Measurements from ENCODE around the gene DCDC2B. TPM values are rescaled to one million over a fixed set of nuclear protein-coding genes. Genes with fewer than 3 reads are reported as not detected.
"Not testable (repeated sequence)": the region's sequence is repeated elsewhere in the genome, so short reads cannot be mapped to it uniquely, and the experiment has no call there.

Gene DCDC2B
- not detected in 2 replicates for total RNA-seq

DNA sequence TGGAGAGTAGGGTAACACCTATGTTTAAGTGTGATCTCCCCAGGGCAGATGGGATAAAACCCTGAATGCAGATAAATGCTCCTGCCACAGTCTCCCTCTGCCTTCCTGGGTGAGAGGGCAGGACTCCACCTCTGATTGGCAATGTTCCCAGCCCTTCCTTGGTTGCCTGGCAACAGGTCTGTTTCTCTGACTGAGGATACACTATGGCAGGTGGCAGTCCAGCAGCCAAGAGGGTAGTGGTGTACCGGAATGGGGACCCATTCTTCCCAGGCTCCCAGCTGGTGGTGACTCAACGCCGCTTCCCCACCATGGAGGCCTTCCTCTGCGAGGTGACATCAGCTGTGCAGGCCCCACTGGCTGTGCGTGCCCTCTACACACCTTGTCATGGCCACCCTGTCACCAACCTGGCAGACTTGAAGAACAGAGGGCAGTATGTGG is at the start of gene DCDC2B:
TSS of gene DCDC2B (plus strand) at position 199 of the 438 bp plus-strand sequence. CDS start at position 204, 5 bp downstream.
- no peak for TF ChIP-seq CTCF (IDR thresholded peaks at IDR 0.05)
- Mint-ChIP-seq H3K4me1 (peaks cover 56% of the 10 kb centered on the region), H3K27ac (peak within 1 kb of the TSS; percentile 24), H3K9me3 (no peaks in the 10 kb centered on the region), H3K27me3 (no peaks in the 10 kb centered on the region), H3K4me3 (peak within 1 kb of the TSS; percentile 35), H3K36me3 (ENCODE audit: low read depth) (peaks cover 11% of the 10 kb centered on the region)
- ATAC-seq (ENCODE audit: low read depth) (peak; percentile 9), DNase-seq (no peak)
- intact Hi-C loops (cut with micrococcal nuclease) = loop anchor here (1.0 kb wide), 1 partner anchor 13 kb away; the partner anchor contains the start of genes EIF3I and TMEM234
- CTCF ChIA-PET = interaction anchor here (0.7 kb wide), 1 partner anchor 12 kb away, joined by 4 read pairs; no protein-coding TSS in a partner anchor
- POLR2A ChIA-PET = interaction anchor here (1.5 to 4.6 kb wide), 2 partner anchors 12 to 136 kb away, joined by 8 to 18 read pairs; partner anchors contain the start of genes EIF3I, TMEM234 and TMEM39B

- Mint-ChIP-seq H3K4me1 (no peaks in the 10 kb centered on the region), H3K4me3 (no peak overlapping the region), H3K9me3 (no peaks in the 10 kb centered on the region), H3K36me3 (ENCODE audit: low read depth) (peaks cover 88% of the 10 kb centered on the region), H3K27ac (no peak overlapping the region), H3K27me3 (no peaks in the 10 kb centered on the region)
- no peak for TF ChIP-seq CTCF (IDR thresholded peaks at IDR 0.05)
- ChIA-PET POLR2A (no interaction called here), CTCF (no interaction called here)
- intact Hi-C loops (cut with micrococcal nuclease) = no loop called here
- ATAC-seq (ENCODE audit: low read depth) (no peak), DNase-seq (no peak)
Observed at GRCh38 chr1:32159189-32159588, 49.7 kb upstream of the DCDC2B start.

GRCh38 chr1:32163405-32163804 is 45.5 kb upstream of the DCDC2B start:
- Mint-ChIP-seq H3K9me3 (no peaks in the 10 kb centered on the region), H3K27me3 (no peaks in the 10 kb centered on the region), H3K36me3 (ENCODE audit: low read depth) (peaks cover 87% of the 10 kb centered on the region), H3K4me3 (no peak overlapping the region), H3K4me1 (peaks cover under 1% of the 10 kb centered on the region), H3K27ac (no peak overlapping the region)
- CTCF ChIA-PET = interaction anchor here (0.9 kb wide), 1 partner anchor 17 kb away, joined by 3 read pairs; no protein-coding TSS in a partner anchor
- no peak for TF ChIP-seq CTCF (IDR thresholded peaks at IDR 0.05)
- POLR2A ChIA-PET = interaction anchor here (1.0 kb wide), 1 partner anchor 14 kb away, joined by 4 read pairs; no protein-coding TSS in a partner anchor
- intact Hi-C loops (cut with micrococcal nuclease) = no loop called here
- DNase-seq = no peak
- ATAC-seq (ENCODE audit: low read depth) = no peak

DNA sequence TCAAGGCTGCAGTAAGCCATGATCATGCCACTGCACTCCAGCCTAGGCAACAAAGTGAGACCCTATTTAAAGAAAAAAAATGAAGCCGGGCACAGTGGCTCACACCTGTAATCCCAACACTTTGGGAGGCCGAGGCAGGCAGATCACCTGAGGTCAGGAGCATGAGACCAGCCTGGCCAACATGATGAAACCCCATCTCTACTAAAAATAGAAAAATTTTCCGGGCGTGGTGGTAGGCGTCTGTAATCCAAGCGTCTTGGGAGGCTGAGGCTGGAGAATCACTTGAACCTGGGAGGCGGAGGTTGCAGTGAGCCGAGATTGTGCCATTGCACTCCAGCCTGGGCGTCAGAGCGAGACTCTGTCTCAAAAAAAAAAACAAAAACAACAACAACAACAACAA is 43.3 kb upstream of the DCDC2B start:
- H3K27ac Mint-ChIP-seq; CTCF ChIA-PET; H3K4me1 Mint-ChIP-seq; ATAC-seq (ENCODE audit: low read depth); H3K4me3 Mint-ChIP-seq; H3K9me3 Mint-ChIP-seq; H3K27me3 Mint-ChIP-seq; DNase-seq; intact Hi-C loops (cut with micrococcal nuclease): not testable (repeated sequence)
- H3K36me3 Mint-ChIP-seq (ENCODE audit: low read depth) = peaks cover 82% of the 10 kb centered on the region
- POLR2A ChIA-PET = interaction anchor here (0.7 kb wide), 1 partner anchor 207 kb away, joined by 4 read pairs; no protein-coding TSS in a partner anchor

DNA sequence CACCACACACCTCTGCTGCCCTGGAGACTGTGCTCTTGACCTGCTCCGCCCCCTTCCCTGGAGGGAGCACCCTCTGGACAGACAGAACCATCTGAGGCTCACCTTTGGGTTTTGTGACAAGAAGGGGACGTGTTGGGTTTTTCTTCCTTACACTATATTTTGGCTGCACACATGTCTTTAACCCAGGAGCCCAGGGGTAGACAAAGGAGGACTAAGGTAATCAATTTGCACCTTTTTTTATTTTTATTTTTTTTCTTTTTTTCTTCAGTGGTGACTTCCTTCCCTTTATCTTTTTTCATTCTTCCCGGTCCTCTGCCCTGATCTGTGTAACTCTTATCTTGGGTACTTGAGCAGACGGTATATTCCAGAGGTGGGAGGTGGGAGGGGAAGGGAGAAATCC is 37.9 kb upstream of the DCDC2B start:
- H3K4me3 Mint-ChIP-seq = no peak overlapping the region
- peaks cover 1% of the 10 kb centered on the region for H3K4me1 Mint-ChIP-seq
- intact Hi-C loops (cut with micrococcal nuclease) = no loop called here
- POLR2A ChIA-PET = no interaction called here
- no peaks in the 10 kb centered on the region for H3K27me3 Mint-ChIP-seq
- no peak for ATAC-seq (ENCODE audit: low read depth)
- CTCF ChIA-PET = no interaction called here
- H3K36me3 Mint-ChIP-seq (ENCODE audit: low read depth) = peaks cover 62% of the 10 kb centered on the region
- DNase-seq = no peak
- TF ChIP-seq CTCF (IDR thresholded peaks at IDR 0.05) = no peak
- no peak overlapping the region for H3K27ac Mint-ChIP-seq
- H3K9me3 Mint-ChIP-seq = no peaks in the 10 kb centered on the region
